GM23338 (cell line): ENCODE results near the gene DCLK3. TPM values are rescaled to one million over a fixed set of nuclear protein-coding genes. Genes with fewer than 3 reads are reported as not detected.

Experiments used
- ATAC-seq: fragments of 200-7000 bp; cut with Tn5 transposase; 3 replicates; pipeline ENCODE4 v1.9.1; 2020
- DNase-seq: peaks from one replicate; pipeline ENCODE4 v3.0.0-alpha.2; 2015; ENCODE audit warnings: low spot score
- H2AFZ ChIP-seq: fragments of 200-600 bp; sonication (generic); 2 replicates; pipeline ENCODE4 v1.8.0; 2016; ENCODE audit warnings: antibody characterized with exemption, mild to moderate bottlenecking, moderate library complexity
- H3F3A ChIP-seq: fragments of 200-600 bp; sonication (generic); replicated peaks from 2 replicates; pipeline ENCODE4 v1.8.0; 2017; ENCODE audit warnings: antibody characterized with exemption, mixed run types, low read depth
- H3K27ac ChIP-seq: fragments of 200-600 bp; sonication (generic); 2 replicates; pipeline ENCODE4 v1.6.1; 2016; ENCODE audit warnings: low read depth
- H3K27me3 ChIP-seq: fragments of 200-600 bp; sonication (generic); 2 replicates; pipeline ENCODE4 v1.8.0; 2016; ENCODE audit warnings: mild to moderate bottlenecking, mixed run types, moderate library complexity; ENCODE audit not compliant: insufficient read depth
- H3K36me3 ChIP-seq: fragments of 200-600 bp; sonication (generic); 2 replicates; pipeline ENCODE4 v1.8.0; 2016; ENCODE audit warnings: mild to moderate bottlenecking; ENCODE audit not compliant: insufficient read depth
- H3K4me1 ChIP-seq: fragments of 200-600 bp; sonication (generic); 2 replicates; pipeline ENCODE4 v1.8.0; 2016; ENCODE audit warnings: mild to moderate bottlenecking, moderate library complexity; ENCODE audit not compliant: insufficient read depth
- H3K4me2 ChIP-seq: fragments of 200-600 bp; sonication (generic); 2 replicates; pipeline ENCODE4 v1.7.1; 2017; ENCODE audit warnings: mixed run types
- H3K4me3 ChIP-seq: fragments of 200-600 bp; sonication (generic); 2 replicates; pipeline ENCODE4 v1.6.1; 2016; ENCODE audit warnings: mixed run types
- H3K79me2 ChIP-seq: fragments of 200-600 bp; sonication (generic); replicated peaks from 2 replicates; pipeline ENCODE4 v1.8.0; 2017; ENCODE audit warnings: mild to moderate bottlenecking; ENCODE audit not compliant: insufficient read depth
- H3K9me2 ChIP-seq: fragments of 200-600 bp; sonication (generic); 2 replicates; pipeline ENCODE4 v1.8.0; 2017; ENCODE audit not compliant: insufficient read depth
- H4K20me1 ChIP-seq: fragments of 200-600 bp; sonication (generic); replicated peaks from 2 replicates; pipeline ENCODE4 v1.8.0; 2017; ENCODE audit warnings: mild to moderate bottlenecking; ENCODE audit not compliant: insufficient read depth
- H3K27ac Mint-ChIP-seq: 2 replicates; pipeline ENCODE4 v1.8.0; 2020; ENCODE audit warnings: inconsistent platforms, mild to moderate bottlenecking, moderate library complexity, mixed read lengths
- H3K27me3 Mint-ChIP-seq: 3 replicates; pipeline ENCODE4 v1.8.0; 2022; ENCODE audit warnings: low read depth, mild to moderate bottlenecking, moderate library complexity, mixed read lengths, inconsistent platforms; ENCODE audit not compliant: insufficient read depth, poor library complexity
- H3K36me3 Mint-ChIP-seq: 3 replicates; pipeline ENCODE4 v1.8.0; 2021; ENCODE audit warnings: low read depth, mild to moderate bottlenecking, inconsistent platforms, moderate library complexity, mixed read lengths
- H3K4me1 Mint-ChIP-seq: 3 replicates; pipeline ENCODE4 v1.8.0; 2020; ENCODE audit warnings: mild to moderate bottlenecking, inconsistent platforms, mixed read lengths
- H3K4me3 Mint-ChIP-seq: 3 replicates; pipeline ENCODE4 v1.8.0; 2021; ENCODE audit warnings: moderate library complexity, mild to moderate bottlenecking, inconsistent platforms, mixed read lengths
- H3K9me3 Mint-ChIP-seq: 3 replicates; pipeline ENCODE4 v1.8.0; 2020; ENCODE audit warnings: moderate library complexity, mild to moderate bottlenecking, inconsistent platforms, mixed read lengths
- CREB1 ChIP-seq: fragments of 250-450 bp; sonication (Bioruptor Pico); IDR thresholded peaks from 2 replicates; pipeline ENCODE4 v1.5.0; 2020; ENCODE audit warnings: low read depth, mild to moderate bottlenecking, moderate library complexity
- CTCF ChIP-seq, 2 experiments: fragments of 200-600 bp in 1 of 2; sonication (generic) in 1 of 2; conservative IDR thresholded peaks; 2 replicates each; pipeline versions ENCODE4 v1.5.1 to v1.6.1; 2016 to 2017; ENCODE audit warnings: antibody characterized with exemption in 2 of 2, low read depth in 2 of 2, mild to moderate bottlenecking in 2 of 2, moderate library complexity in 1 of 2
- ETS1 ChIP-seq: IDR thresholded peaks from 2 replicates; pipeline ENCODE4 v1.6.1; 2016; ENCODE audit warnings: antibody characterized with exemption
- EZH2 ChIP-seq: fragments of 200-600 bp; sonication (generic); IDR thresholded peaks from one replicate; pipeline ENCODE4 v1.8.0; 2017; ENCODE audit warnings: antibody characterized with exemption, mild to moderate bottlenecking, low read depth; ENCODE audit not compliant: unreplicated experiment
- EZH2phosphoT487 ChIP-seq: fragments of 200-600 bp; sonication (generic); IDR thresholded peaks from one replicate; pipeline ENCODE4 v1.8.1; 2018; ENCODE audit warnings: antibody characterized with exemption; ENCODE audit not compliant: unreplicated experiment
- JUNB ChIP-seq: IDR thresholded peaks from one replicate; pipeline ENCODE4 v1.6.1; 2016; ENCODE audit warnings: antibody characterized with exemption; ENCODE audit not compliant: unreplicated experiment
- NANOG ChIP-seq: IDR thresholded peaks from 2 replicates; pipeline ENCODE4 v1.6.1; 2016; ENCODE audit warnings: antibody characterized with exemption, borderline replicate concordance
- POLR2AphosphoS5 ChIP-seq: IDR thresholded peaks from 2 replicates; pipeline ENCODE4 v1.6.1; 2016; ENCODE audit warnings: antibody characterized with exemption, low read depth
- REST ChIP-seq: IDR thresholded peaks from one replicate; pipeline ENCODE4 v1.6.1; 2018; ENCODE audit warnings: antibody characterized with exemption; ENCODE audit not compliant: unreplicated experiment
- STAT1 ChIP-seq: IDR thresholded peaks from one replicate; pipeline ENCODE4 v1.6.1; 2016; ENCODE audit warnings: antibody characterized with exemption; ENCODE audit not compliant: unreplicated experiment
- ZNF114 ChIP-seq: fragments of 250-450 bp; sonication (Bioruptor Pico); IDR thresholded peaks from 2 replicates; pipeline ENCODE4 v1.5.0; 2020; ENCODE audit warnings: mild to moderate bottlenecking, moderate library complexity
- ZNF331 ChIP-seq: fragments of 250-450 bp; sonication (Bioruptor Pico); IDR thresholded peaks from 2 replicates; pipeline ENCODE4 v1.5.0; 2020; ENCODE audit warnings: low read depth, mild to moderate bottlenecking, moderate library complexity
- ZNF462 ChIP-seq: fragments of 250-450 bp; sonication (Bioruptor Pico); IDR thresholded peaks from 2 replicates; pipeline ENCODE4 v1.5.0; 2020; ENCODE audit warnings: mild to moderate bottlenecking, moderate library complexity
- polyA plus RNA-seq: library from polyadenylated mRNA; unstranded; fragments of >200 nt; fragmentation: Nextera tagmentation; extraction: Ambion mirVana; gene quantifications from 2 replicates; pipeline ENCODE4 v1.2.1, GENCODE V29; 2016
- total RNA-seq: library from RNA; depleted of rRNA; stranded (reverse); fragments of >200 nt; shearing (Covaris generic); gene quantifications from 2 replicates; pipeline ENCODE4 v1.2.3, GENCODE V29; 2014

Gene DCLK3
- total and polyA plus RNA-seq, 2 experiments from 2014 or later, result 0.40 to 0.66 TPM

- H3K79me2 ChIP-seq, result no peaks in the 10 kb centered on the region
- no peak overlapping the region for H2AFZ ChIP-seq
- H3K27me3 ChIP-seq, result no peaks in the 10 kb centered on the region
- no peak overlapping the region for H3K27ac Mint-ChIP-seq
- peaks cover 7% of the 10 kb centered on the region for H3K27me3 Mint-ChIP-seq
- H3K27ac ChIP-seq, result no peak overlapping the region
- no peaks in the 10 kb centered on the region for H3K9me3 Mint-ChIP-seq
- no peaks in the 10 kb centered on the region for H3K36me3 ChIP-seq
- H3K36me3 Mint-ChIP-seq, result no peaks in the 10 kb centered on the region; the same call in 2 of the 3 replicates
- H3K4me1 Mint-ChIP-seq, result peaks cover 7% of the 10 kb centered on the region; the same call in 2 of the 3 replicates
- no peak overlapping the region for H3K4me2 ChIP-seq
- no peak for TF ChIP-seq CREB1
- no peak for TF ChIP-seq ZNF462 (CRISPR knock-in tag)
- no peak for TF ChIP-seq EZH2phosphoT487
- no peak for TF ChIP-seq EZH2
- TF ChIP-seq STAT1, result no peak
- no peak for TF ChIP-seq ZNF114
- TF ChIP-seq REST, result no peak
- no peak for TF ChIP-seq JUNB
- no peak for TF ChIP-seq POLR2AphosphoS5
- no peak for TF ChIP-seq CTCF (conservative IDR thresholded peaks at IDR 0.05; ENCODE audit: low read depth in 2 of 2)
- no peak for TF ChIP-seq ETS1
- no peak for TF ChIP-seq NANOG
- no peak for TF ChIP-seq ZNF331 (CRISPR knock-in tag)
- no peak overlapping the region for H3K4me3 Mint-ChIP-seq
- no peaks in the 10 kb centered on the region for H3K4me1 ChIP-seq
- DNase-seq, result peak; percentile 56
- ATAC-seq, result peak; percentile 71
- no peaks in the 10 kb centered on the region for H3K9me2 ChIP-seq
- H3K4me3 ChIP-seq, result no peak overlapping the region
- H4K20me1 ChIP-seq, result no peaks in the 10 kb centered on the region
- no peaks in the 10 kb centered on the region for H3F3A ChIP-seq
These were observed 47.9 kb upstream of the DCLK3 start for GRCh38 chr3:36812240-36812639.
